Inflammatory macrophage (primary cell): ENCODE data around the gene KCNMA1.
A peak's percentile ranks its signal among the peaks of the same experiment; 100 is the strongest.

Experiments used
- DNase-seq, 2 donors: peaks; one replicate each; pipeline ENCODE4 v3.0.0-alpha.2; 2020 to 2022

KCNMA1 gene

GRCh38 chr10:76917071-76917470 lies 720.5 kb downstream of the KCNMA1 start:
- no peak for DNase-seq

DNA sequence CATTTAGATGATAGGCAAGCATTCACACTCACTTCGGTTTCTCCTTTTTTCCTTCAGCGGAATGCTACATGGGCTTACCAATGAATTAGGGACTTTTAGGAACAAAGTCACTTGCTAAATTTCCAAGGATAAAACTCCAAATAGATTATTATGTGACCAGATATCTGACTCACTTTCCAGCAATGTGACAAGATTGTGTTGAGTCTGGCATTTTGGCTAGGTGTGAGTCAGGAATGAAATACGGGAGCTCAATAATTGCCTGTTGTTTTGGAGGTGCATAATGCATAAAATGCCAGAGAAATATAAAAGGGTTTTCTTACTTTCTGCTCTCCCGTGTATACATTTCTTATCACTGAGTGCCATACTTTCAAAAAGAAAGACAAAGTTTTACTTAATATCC lies 721.1 kb downstream of the KCNMA1 start:
- no peak for DNase-seq

DNA sequence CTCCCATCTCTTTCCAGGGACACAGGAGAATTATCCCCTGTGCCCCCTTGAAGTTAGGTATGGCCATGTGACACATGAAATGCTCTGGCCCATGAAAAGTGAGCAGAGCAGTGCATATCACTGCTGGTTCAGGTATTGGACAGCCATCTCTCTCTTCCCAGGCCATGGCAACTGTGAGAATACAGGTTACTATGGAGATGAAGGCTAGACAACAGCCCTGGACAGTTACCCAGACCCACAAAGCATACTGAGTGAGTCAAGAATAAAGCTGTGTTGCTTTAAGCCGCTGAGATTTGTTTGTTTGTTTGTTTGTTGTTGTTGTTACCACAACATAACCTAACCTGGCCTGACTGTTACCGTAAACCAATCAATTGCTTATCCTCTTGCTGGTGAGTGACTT lies 722.3 kb downstream of the KCNMA1 start:
- DNase-seq, result no peak

DNA sequence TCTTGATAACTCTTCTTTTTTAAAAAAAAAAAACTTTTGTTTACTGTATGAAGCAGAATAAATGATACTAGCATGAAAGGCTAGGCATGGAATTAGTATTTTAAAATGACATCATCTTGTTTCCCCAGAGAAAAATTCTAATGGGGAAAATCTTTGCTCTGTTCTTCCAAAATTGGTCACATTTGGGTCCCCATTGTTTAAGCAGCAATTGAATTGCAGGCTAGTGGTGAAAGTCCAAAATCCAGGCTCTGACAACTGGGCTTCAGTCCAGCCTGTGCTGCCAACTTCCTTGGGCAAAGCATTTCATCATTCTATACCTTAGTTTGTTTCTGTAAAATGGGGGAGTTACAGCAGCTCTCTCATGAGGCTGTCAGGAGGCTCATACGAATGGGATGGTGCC lies 726.4 kb downstream of the KCNMA1 start:
- no peak for DNase-seq

GRCh38 chr10:76910184-76910962 lies 727.2 kb downstream of the KCNMA1 start:
- no peak for DNase-seq

DNA sequence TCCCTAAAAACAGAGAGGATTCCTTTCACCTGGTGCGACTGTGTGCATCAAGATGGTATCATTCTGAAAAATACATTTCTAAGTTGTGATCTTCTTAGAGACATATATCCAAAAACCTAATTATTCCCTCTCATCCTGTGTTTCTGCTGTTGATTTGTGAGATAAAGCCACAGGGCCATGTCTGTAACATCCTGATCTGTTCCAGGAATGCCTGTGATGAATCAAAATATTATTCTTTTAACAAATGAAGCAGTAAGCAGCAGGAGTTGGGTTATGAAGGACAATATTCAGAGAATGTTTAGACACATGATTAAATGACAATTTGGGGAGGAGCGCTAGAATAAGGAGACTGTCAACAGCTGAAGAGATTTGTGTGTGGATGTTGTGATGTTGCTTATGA lies 731.4 kb downstream of the KCNMA1 start:
- no peak for DNase-seq

DNA sequence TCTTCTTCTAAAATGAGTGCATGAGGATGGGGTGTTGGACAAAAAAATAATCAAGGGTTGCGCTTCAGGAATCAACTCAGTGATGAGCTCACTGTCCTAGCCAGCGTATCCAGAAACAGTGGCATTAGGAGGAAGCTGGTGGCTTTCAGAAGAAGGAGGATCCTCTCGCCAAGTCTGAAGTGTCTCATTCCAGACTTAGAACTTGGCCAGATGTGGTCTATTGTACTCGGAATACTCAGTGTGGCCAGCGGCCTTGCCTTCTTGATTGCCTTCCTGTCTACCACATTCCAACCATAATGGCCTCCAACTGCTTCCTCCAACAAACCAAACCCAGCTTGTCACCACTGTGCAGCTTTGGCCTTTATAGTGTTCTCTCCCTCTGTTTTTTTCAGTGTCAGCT lies 732.4 kb downstream of the KCNMA1 start:
- no peak for DNase-seq

- DNase-seq, result no peak
These were observed 734.1 kb downstream of the KCNMA1 start for GRCh38 chr10:76903387-76903945.

GRCh38 chr10:76902949-76903348 lies 734.7 kb downstream of the KCNMA1 start:
- peak in 1 of 2 donors; percentile 24 for DNase-seq

- DNase-seq, result no peak
These were observed 735.9 kb downstream of the KCNMA1 start for GRCh38 chr10:76901701-76902100.

GRCh38 chr10:76899490-76899889 lies 738.1 kb downstream of the KCNMA1 start:
- DNase-seq, result no peak

DNA sequence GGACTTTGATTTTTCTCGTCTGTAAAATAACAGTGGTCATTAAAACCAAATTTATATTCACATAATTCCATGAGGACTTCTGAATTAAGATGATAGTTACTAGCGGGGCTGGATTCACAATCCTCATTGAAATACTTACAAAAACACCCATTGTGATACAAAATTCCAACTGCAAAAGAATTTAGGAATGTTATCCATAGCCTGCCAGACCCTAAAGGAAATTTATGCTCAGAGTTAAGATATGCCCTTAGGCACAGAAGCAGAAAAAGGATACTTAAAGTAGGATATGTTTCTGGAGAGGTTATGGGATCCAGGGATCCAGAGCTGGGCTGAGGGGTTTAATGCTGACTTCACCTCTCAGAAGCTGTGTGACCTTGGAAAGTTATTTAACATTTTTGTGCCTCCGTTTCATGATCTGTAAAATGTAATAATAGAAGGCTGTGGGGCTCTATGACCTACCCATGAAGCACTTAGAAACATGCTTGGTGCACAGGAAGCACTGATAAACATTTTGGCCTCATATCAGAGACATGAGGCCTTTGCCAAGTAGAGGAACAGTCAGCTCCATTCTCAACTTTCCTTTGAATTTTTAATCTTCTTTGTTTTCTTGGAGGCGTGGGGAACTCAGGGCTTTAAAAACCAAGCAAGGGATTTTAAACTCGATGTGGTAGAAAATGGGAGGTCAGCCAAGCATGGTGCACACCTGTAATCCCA lies 744.7 kb downstream of the KCNMA1 start:
- DNase-seq, result no peak

- peak in 1 of 2 donors; percentile 8 for DNase-seq
These were observed 750.2 kb downstream of the KCNMA1 start for GRCh38 chr10:76887223-76888010.

DNA sequence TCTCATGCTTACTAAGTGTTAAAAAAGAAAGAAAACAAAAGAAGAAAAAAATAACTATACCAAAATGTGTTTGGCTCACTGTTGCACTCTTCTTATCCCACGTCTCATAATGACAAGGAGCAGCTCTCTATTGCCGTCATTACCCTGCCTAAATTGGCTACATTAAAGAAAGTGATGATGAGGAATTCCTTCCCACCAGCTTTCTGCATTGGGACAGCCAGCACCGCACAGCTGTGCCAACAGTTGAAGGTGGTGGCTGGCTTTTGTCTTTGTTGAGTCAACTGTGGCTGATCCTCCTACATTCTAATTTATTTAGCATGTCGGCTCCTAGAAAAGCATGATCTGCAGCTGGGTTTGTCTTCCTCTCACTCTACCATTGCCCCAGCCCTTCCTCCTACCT lies 751.8 kb downstream of the KCNMA1 start:
- DNase-seq, result no peak

DNA sequence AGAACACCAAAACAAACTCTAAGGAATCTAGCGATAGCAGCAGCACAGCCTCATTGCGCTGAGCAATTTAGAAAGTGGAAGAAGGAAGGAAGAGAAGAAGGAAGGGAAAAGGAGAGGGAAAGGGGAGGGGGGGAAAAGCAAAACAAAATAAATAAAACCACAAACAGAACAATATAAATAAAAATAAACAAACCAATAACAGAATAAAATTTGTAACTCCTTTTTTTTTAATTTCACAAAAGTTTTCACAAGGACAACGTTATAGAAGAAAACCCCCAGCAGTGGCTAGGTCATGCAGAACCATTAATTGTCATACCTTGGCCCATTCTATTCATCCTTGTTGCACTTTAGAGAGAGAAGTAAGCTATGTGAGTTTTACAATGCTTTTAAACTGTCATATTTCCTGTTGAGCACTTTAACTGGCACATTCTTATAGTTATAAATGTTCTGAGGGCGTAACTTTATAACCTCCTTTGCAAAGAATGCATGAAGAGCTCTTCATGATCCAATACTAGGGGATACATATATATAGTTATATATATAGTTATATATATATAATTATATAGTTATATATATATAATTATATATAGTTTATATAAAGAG lies 752.8 kb downstream of the KCNMA1 start:
- DNase-seq, result no peak

DNA sequence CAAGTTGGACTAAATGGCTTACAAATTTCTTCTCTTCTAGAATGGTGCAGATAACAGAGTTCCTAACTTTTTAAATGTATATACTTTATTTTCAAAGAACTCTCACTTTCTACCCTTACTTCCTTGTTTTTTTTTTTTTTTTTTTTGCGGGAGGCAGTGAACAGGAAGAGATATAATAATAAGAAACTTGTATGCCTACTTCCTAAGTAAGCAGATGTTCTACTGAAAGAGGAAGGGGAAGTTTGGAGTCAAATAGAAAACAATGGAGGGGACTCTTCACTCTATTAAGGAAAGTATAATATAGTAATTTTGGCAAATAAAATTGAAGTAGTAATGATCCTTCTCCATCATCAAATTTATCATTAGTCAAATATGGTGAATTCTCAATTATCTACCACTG lies 754.0 kb downstream of the KCNMA1 start:
- peak; percentile 25 to 52 for DNase-seq

GRCh38 chr10:76882796-76883195 lies 754.8 kb downstream of the KCNMA1 start:
- peak in 1 of 2 donors; percentile 38 for DNase-seq

GRCh38 chr10:76882245-76882644 lies 755.4 kb downstream of the KCNMA1 start:
- DNase-seq, result peak; percentile 35 to 60

- DNase-seq, result no peak
These were observed 756.0 kb downstream of the KCNMA1 start for GRCh38 chr10:76881477-76882220.

DNA sequence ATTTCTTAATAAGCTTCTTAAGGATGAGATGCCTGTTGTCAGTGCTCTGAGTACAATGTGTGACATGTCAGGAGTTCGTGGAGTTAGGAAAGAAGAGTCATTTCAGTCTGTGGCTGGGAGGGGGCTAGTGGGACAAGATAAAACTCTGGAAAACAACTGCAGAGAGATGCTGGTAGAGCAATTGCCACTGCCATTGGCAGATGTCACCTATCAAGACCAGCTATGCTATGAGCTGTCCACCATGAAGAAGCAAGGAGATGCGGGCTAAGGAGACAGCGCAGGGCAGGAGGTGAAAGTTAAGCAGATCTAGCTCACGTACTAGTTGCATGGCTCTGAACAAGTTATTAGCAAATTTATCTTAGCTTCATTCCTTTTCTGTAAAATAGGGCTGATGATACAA lies 756.7 kb downstream of the KCNMA1 start:
- DNase-seq, result no peak

DNA sequence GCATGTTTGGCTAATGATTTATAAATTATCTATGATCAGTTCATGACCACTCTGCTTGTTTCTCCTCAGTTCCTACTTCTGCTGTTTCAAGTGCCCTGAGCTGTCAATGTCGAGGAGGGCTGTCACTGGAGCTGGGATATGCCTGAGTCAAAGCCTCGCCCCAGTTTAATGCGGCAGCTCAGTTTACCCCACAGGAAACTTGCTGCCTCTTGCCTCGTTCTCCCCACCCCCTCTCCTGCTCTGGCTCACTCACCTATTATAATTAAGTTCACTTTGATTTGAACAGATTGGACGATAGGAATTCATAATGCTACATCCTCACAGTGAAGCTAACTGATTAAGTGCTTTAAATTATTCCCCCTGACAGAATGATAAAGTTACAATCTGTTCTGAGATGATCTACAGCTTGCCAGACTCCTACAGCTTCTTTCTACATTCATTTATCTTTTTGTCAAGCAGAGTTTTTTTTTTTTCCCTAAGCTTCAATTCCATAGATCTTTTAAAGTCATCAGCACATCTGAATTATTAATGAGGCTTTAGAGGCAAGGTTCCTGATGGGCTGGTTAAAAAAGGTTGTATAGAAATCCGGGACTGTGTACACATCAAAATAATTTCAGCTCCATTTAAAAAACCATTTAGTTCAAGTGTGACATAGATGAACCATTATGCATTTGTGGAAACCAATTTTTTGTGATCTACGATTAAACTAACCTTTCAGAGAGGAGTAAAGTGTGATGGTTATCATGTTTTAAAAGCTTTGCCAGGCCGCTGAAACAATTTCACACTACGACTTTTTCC lies 758.3 kb downstream of the KCNMA1 start:
- DNase-seq, result no peak
